HepG2 (cell line): ENCODE results near the gene SLC6A6. TPM values are rescaled to one million over a fixed set of nuclear protein-coding genes. Genes with fewer than 3 reads are reported as not detected.

Experiments
- ATAC-seq: fragments of 200-7000 bp; cut with Tn5 transposase; 3 replicates; pipeline ENCODE4 v1.9.1; 2020; ENCODE audit warnings: mild to moderate bottlenecking, moderate library complexity
- BruUV-seq: library from RNA; stranded (reverse); fragments of 400-500 nt; replicated peaks from 2 replicates; lab custom pipeline; 2021; lab: Mats Ljungman, UMichigan
- CTCF ChIA-PET: fragments of 300-600 bp; formaldehyde crosslinking; extraction: SDS; loops from one replicate; lab custom pipeline; 2021; ENCODE audit warnings: low total read pairs, inconsistent platforms, low intra/inter-chr PET ratio; lab: Yijun Ruan, JAX
- POLR2A ChIA-PET: fragments of 350-600 bp; sonication (Branson Sonifier 250); formaldehyde crosslinking; loops from one replicate; lab custom pipeline; 2020; ENCODE audit warnings: antibody characterized with exemption, inconsistent platforms; lab: Yijun Ruan, JAX
- DNase-seq: peaks from one replicate; pipeline ENCODE4 v3.0.0-alpha.2; 2015; ENCODE audit warnings: low spot score
- FAIRE-seq: peaks from 3 replicates; lab custom pipeline; 2011; peaks lifted over from hg19 to GRCh38; lab: Jason Lieb, UNC
- H2AFZ ChIP-seq: one replicate; pipeline ENCODE4 v1.6.1; 2011; ENCODE audit warnings: low read length, inconsistent platforms
- H3K27ac ChIP-seq: fragments of 300-600 bp; 3 replicates; pipeline ENCODE4 v1.8.0; 2011; ENCODE audit warnings: mixed run types, mild to moderate bottlenecking, mixed read lengths, low read length, inconsistent platforms; ENCODE audit not compliant: insufficient read depth; ENCODE audit errors: extremely low read length
- H3K27me3 ChIP-seq, 2 experiments: fragments of 200-600 bp in 1 of 2; 2 replicates in 1 of 2; 3 replicates in 1 of 2; pipeline versions ENCODE4 v1.6.0 to v1.8.0; 2011; ENCODE audit warnings: low read length in 2 of 2, mild to moderate bottlenecking in 2 of 2, moderate library complexity in 2 of 2, inconsistent platforms in 1 of 2; ENCODE audit not compliant: insufficient read depth in 2 of 2, control insufficient read depth in 1 of 2
- H3K36me3 ChIP-seq, 2 experiments: fragments of 200-600 bp in 1 of 2; replicated peaks in 1 of 2; 2 replicates in 1 of 2; 3 replicates in 1 of 2; pipeline versions ENCODE4 v1.5.1 to v1.8.0; 2011; ENCODE audit warnings: low read length in 2 of 2, inconsistent platforms in 1 of 2; ENCODE audit not compliant: insufficient read depth in 2 of 2, control insufficient read depth in 1 of 2
- H3K4me1 ChIP-seq: 2 replicates; pipeline ENCODE4 v1.5.1; 2012; ENCODE audit warnings: low read length, inconsistent platforms; ENCODE audit not compliant: insufficient read depth
- H3K4me2 ChIP-seq: 2 replicates; pipeline ENCODE4 v1.6.0; 2011; ENCODE audit warnings: low read depth, low read length, inconsistent platforms
- H3K4me3 ChIP-seq, 3 experiments: fragments of 200-600 bp in 1 of 3; sonication (generic), shearing (Covaris generic) in 1 of 3; replicated peaks in 1 of 3; 2 replicates each; pipeline ENCODE4 v1.5.1; 2011 to 2016; ENCODE audit warnings: low read length in 3 of 3, inconsistent platforms in 2 of 3, low read depth in 2 of 3, mild to moderate bottlenecking in 2 of 3, control low read depth in 1 of 3, mixed read lengths in 1 of 3; ENCODE audit not compliant: insufficient read depth in 1 of 3
- H3K79me2 ChIP-seq: one replicate; pipeline ENCODE4 v1.6.1; 2011; ENCODE audit warnings: low read length, inconsistent platforms; ENCODE audit not compliant: insufficient read depth
- H3K9ac ChIP-seq: 2 replicates; pipeline ENCODE4 v1.6.0; 2011; ENCODE audit warnings: mild to moderate bottlenecking, low read depth, low read length, inconsistent platforms; ENCODE audit not compliant: insufficient read depth
- H3K9me3 ChIP-seq: 2 replicates; pipeline ENCODE4 v1.5.1; 2012; ENCODE audit warnings: mild to moderate bottlenecking, low read length
- H4K20me1 ChIP-seq: 2 replicates; pipeline ENCODE4 v1.6.0; 2011; ENCODE audit warnings: inconsistent platforms, mild to moderate bottlenecking, low read length, moderate library complexity; ENCODE audit not compliant: insufficient read depth
- FOSL1 ChIP-seq: sonication (generic); formaldehyde crosslinking; IDR thresholded peaks from 2 replicates; pipeline ENCODE4 v1.9.0; 2021; ENCODE audit warnings: missing genetic modification reagents, borderline replicate concordance
- HMGXB4 ChIP-seq, 2 experiments: sonication (generic) in 1 of 2; formaldehyde crosslinking in 1 of 2; IDR thresholded peaks; 2 replicates each; pipeline versions ENCODE4 v1.4.0 to v1.6.1; 2018 to 2020; ENCODE audit warnings: missing genetic modification reagents in 2 of 2, borderline replicate concordance in 1 of 2, low read depth in 1 of 2, mild to moderate bottlenecking in 1 of 2, missing biosample characterization in 1 of 2
- HNF4A ChIP-seq: sonication (generic); formaldehyde crosslinking; IDR thresholded peaks from 2 replicates; pipeline ENCODE4 v1.4.0; 2020; ENCODE audit warnings: missing genetic modification reagents
- MXD1 ChIP-seq: sonication (generic); formaldehyde crosslinking; IDR thresholded peaks from 2 replicates; pipeline ENCODE4 v1.4.0; 2020; ENCODE audit warnings: mild to moderate bottlenecking, missing genetic modification reagents
- NFYC ChIP-seq: IDR thresholded peaks from 2 replicates; pipeline ENCODE4 v1.6.1; 2016; ENCODE audit warnings: missing genetic modification reagents, missing compliant biosample characterization
- POLR2G ChIP-seq: fragments of 200-400 bp; formaldehyde crosslinking; IDR thresholded peaks from 2 replicates; pipeline ENCODE4 v1.6.1; 2018; ENCODE audit warnings: mild to moderate bottlenecking, low read depth, low read length, moderate library complexity
- RORA ChIP-seq: sonication (generic); formaldehyde crosslinking; IDR thresholded peaks from 2 replicates; pipeline ENCODE4 v1.5.0; 2020; ENCODE audit warnings: mild to moderate bottlenecking, missing genetic modification reagents, moderate library complexity
- SRSF4 ChIP-seq: fragments of 200-400 bp; formaldehyde crosslinking; IDR thresholded peaks from one replicate; pipeline ENCODE4 v1.6.1; 2018; ENCODE audit warnings: mild to moderate bottlenecking, low read depth, low read length, moderate library complexity; ENCODE audit not compliant: poor library complexity, severe bottlenecking
- ZNF629 ChIP-seq: sonication (generic); formaldehyde crosslinking; conservative IDR thresholded peaks from 2 replicates; pipeline ENCODE4 v1.5.0; 2020; ENCODE audit warnings: missing genetic modification reagents
- WGBS: methylation state at CpG from one replicate; pipeline ENCODE4 v1.1.6; 2017; ENCODE audit warnings: low lambda C conversion rate; 5-methylcytosine and 5-hydroxymethylcytosine counted together
- in situ Hi-C: cut with HindIII; loops from 2 replicates; pipeline ENCODE4 v1.10.0; 2017; ENCODE audit warnings: low pct_unique_long_range_greater_than_20kb; ENCODE audit not compliant: extremely low pct_ligation_motif_present
- intact Hi-C: fragments of 100-400 bp; cut with micrococcal nuclease; formaldehyde crosslinking; loops from one replicate; pipeline ENCODE4 v1.10.0; 2022; ENCODE audit not compliant: unreplicated experiment
- polyA plus RNA-seq, 8 experiments: library from polyadenylated mRNA; depleted of rRNA in 3 of 8; stranded (reverse) in 7 of 8; unstranded in 1 of 8; fragments of >200 nt; fragmentation: Illumina TruSeq in 4 of 8; extraction: Trizol in 4 of 8; gene quantifications; 2 replicates each; pipeline versions ENCODE4 v1.2.1 to v1.2.3, GENCODE V29; 2011 to 2016; ENCODE audit warnings: low read depth in 4 of 8, missing spikeins in 1 of 8, mixed read lengths in 1 of 8; ENCODE audit not compliant: insufficient read depth in 1 of 8
- total RNA-seq, 5 experiments: library from RNA; depleted of rRNA; stranded (reverse); fragments of >200 nt; fragmentation: Illumina TruSeq; extraction: Trizol; gene quantifications; 2 replicates each; pipeline ENCODE4 v1.2.3, GENCODE V29; 2016; ENCODE audit warnings: low read depth in 1 of 5

The SLC6A6 gene
- total and polyA plus RNA-seq, 2 of the 13 experiments (the other 11 are each of a cell fraction or from before 2014, with no cell fraction given), result 14.1 to 20.7 TPM

GRCh38 chr3:14536837-14537589 is 134.6 kb downstream of the SLC6A6 start:
- Histone ChIP-seq H2AFZ (no peak overlapping the region), H3K9ac (no peak overlapping the region), H4K20me1 (no peaks in the 10 kb centered on the region), H3K4me1 (no peaks in the 10 kb centered on the region), H3K36me3 (no peaks in the 10 kb centered on the region), H3K9me3 (no peaks in the 10 kb centered on the region), H3K27me3 (peaks cover 6 to 28% of the 10 kb centered on the region in 2 experiments; a peak in 4 of 5 replicates), H3K4me2 (no peak overlapping the region), H3K4me3 (no peak overlapping the region), H3K27ac (no peak overlapping the region), H3K79me2 (no peaks in the 10 kb centered on the region)
- in situ Hi-C loops, result no loop called here
- ChIA-PET POLR2A (no interaction called here), CTCF (no interaction called here)
- no peak for ATAC-seq
- FAIRE-seq, result no peak
- no TSS peak for BruUV-seq
- WGBS, result 38% methylated on average over 12 of the region's 12 CpGs
- TF ChIP-seq ZNF629 (CRISPR knock-in tag) (peak; percentile 78), POLR2G (no peak)
- no peak for DNase-seq
- intact Hi-C loops, result no loop called here

- H3K4me3 ChIP-seq, result no peak overlapping the region
- no peaks in the 10 kb centered on the region for H3K36me3 ChIP-seq
- H3K9ac ChIP-seq, result no peak overlapping the region
- no peaks in the 10 kb centered on the region for H3K9me3 ChIP-seq
- FAIRE-seq, result no peak
- H3K27ac ChIP-seq, result no peak overlapping the region
- H3K27me3 ChIP-seq, result peaks cover 6 to 28% of the 10 kb centered on the region in 2 experiments; a peak in 4 of 5 replicates
- CTCF ChIA-PET, result no interaction called here
- WGBS, result 44% methylated on average over 9 of the region's 10 CpGs
- H3K4me2 ChIP-seq, result no peak overlapping the region
- H4K20me1 ChIP-seq, result no peaks in the 10 kb centered on the region
- DNase-seq, result no peak
- no TSS peak for BruUV-seq
- H3K4me1 ChIP-seq, result no peaks in the 10 kb centered on the region
- H3K79me2 ChIP-seq, result no peaks in the 10 kb centered on the region
- no peak overlapping the region for H2AFZ ChIP-seq
- in situ Hi-C loops, result no loop called here
- POLR2A ChIA-PET, result no interaction called here
- intact Hi-C loops, result no loop called here
- peak; percentile 27; the same call in 2 of the 3 replicates for ATAC-seq
- TF ChIP-seq HNF4A (CRISPR knock-in tag) (no peak), RORA (CRISPR knock-in tag) (no peak), HMGXB4 (CRISPR knock-in tag; IDR thresholded peaks at IDR 0.05; ENCODE audit: borderline replicate concordance in 1 of 2, low read depth in 1 of 2) (no peak), MXD1 (CRISPR knock-in tag) (no peak), NFYC (peak; percentile 54; the same call in 1 of the 2 replicates), SRSF4 (no peak), FOSL1 (CRISPR knock-in tag) (no peak)
Observed at GRCh38 chr3:14537590-14538450, 135.4 kb downstream of the SLC6A6 start.
